Measurements from ENCODE around the gene SLC39A9.

DNA sequence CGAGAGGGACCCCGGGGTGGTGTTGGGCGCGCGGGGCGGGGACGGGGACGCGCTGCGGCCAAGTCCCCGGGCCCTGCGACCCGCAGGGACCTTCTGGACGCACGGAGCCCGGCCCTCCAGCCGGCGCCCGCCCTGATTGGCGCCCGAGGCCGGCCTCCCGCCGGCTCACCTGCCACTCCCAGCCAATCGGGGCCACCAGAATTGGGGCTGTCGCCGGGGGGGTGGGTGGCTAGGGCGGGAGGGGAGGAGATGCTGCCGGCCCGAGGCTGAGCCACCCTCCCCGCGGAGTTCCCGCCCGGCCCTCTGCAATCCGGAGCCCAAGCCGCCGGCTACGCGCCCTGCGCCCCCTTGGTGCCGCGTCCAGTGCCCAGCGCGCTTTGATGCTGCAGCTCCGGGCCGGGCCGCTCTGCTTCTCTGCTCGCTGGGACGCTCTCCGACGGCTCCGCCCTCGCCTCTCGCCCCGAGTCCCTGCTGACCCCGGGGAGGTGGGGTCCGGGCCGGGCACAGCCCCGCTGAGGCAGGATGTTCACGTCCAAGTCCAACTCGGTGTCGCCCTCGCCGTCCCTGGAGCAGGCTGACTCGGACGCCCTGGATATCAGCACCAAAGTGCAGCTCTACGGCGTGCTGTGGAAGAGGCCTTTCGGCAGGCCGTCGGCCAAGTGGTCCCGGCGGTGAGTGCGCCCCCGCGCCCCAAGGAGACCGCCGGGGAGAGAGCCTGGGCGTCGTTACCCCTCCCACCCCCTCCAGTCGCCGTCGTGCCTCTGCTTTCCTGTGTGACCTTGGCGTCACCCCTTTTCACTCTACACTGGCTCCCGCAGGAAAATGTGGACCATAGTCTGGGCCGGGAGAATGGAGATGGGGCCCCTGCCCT lies 86.2 kb downstream of the SLC39A9 start, which contains the start of gene PLEKHD1:
- TF ChIP-seq, protein P1, sequence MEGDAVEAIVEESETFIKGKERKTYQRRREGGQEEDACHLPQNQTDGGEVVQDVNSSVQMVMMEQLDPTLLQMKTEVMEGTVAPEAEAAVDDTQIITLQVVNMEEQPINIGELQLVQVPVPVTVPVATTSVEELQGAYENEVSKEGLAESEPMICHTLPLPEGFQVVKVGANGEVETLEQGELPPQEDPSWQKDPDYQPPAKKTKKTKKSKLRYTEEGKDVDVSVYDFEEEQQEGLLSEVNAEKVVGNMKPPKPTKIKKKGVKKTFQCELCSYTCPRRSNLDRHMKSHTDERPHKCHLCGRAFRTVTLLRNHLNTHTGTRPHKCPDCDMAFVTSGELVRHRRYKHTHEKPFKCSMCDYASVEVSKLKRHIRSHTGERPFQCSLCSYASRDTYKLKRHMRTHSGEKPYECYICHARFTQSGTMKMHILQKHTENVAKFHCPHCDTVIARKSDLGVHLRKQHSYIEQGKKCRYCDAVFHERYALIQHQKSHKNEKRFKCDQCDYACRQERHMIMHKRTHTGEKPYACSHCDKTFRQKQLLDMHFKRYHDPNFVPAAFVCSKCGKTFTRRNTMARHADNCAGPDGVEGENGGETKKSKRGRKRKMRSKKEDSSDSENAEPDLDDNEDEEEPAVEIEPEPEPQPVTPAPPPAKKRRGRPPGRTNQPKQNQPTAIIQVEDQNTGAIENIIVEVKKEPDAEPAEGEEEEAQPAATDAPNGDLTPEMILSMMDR (conservative IDR thresholded peaks at IDR 0.05; ENCODE audit: low read length) = no peak
- no peak for TF ChIP-seq EZH2phosphoT487 (IDR thresholded peaks at IDR 0.05; ENCODE audit: borderline replicate concordance, low read depth, low read length)

Data from OCI-LY7 (cell line).